Esophagus muscularis mucosa (tissue), 3 donors: Measurements from ENCODE around the gene SLC7A6.

Source experiments
- EP300 ChIP-seq: sonication (generic); formaldehyde crosslinking; IDR thresholded peaks from one replicate; pipeline ENCODE4 v1.6.1; 2017; ENCODE audit warnings: antibody characterized with exemption
- TF ChIP-seq, protein P1 (sequence below), 3 experiments: fragments of 200-600 bp in 2 of 3; fragments of 450-650 bp in 1 of 3; sonication (generic) in 2 of 3; IDR thresholded peaks; one replicate each; pipeline ENCODE4 v1.5.1; 2017 to 2019; ENCODE audit warnings: antibody characterized with exemption in 3 of 3, mild to moderate bottlenecking in 2 of 3, moderate library complexity in 1 of 3

DNA sequence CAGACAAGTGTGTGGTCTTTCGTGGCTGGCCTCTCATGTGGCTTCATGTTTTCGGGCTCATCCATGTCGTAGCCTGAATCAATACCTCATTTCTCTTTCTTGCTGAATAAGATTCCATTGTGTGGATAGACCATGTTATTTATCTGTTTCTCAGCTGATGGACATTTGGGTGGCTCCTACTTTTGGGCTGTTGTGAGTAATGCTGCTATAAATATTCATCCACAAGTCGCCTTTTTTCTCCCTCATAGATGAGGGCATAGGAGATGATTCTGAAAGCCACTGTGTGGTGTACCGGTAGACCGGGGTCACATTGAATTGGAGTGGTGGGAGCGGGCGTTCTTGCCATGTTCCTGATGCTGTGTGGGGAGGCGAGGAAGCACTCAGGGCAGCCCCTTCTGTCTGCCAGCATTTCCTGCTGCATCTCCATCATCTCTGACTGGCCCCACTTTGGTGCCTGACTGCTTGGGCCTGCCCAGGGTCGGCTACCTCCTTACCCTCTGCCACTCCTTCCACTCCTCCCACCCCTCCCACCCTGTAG is 86.6 kb downstream of the SLC7A6 start:
- no peak for TF ChIP-seq EP300
- TF ChIP-seq, protein P1, sequence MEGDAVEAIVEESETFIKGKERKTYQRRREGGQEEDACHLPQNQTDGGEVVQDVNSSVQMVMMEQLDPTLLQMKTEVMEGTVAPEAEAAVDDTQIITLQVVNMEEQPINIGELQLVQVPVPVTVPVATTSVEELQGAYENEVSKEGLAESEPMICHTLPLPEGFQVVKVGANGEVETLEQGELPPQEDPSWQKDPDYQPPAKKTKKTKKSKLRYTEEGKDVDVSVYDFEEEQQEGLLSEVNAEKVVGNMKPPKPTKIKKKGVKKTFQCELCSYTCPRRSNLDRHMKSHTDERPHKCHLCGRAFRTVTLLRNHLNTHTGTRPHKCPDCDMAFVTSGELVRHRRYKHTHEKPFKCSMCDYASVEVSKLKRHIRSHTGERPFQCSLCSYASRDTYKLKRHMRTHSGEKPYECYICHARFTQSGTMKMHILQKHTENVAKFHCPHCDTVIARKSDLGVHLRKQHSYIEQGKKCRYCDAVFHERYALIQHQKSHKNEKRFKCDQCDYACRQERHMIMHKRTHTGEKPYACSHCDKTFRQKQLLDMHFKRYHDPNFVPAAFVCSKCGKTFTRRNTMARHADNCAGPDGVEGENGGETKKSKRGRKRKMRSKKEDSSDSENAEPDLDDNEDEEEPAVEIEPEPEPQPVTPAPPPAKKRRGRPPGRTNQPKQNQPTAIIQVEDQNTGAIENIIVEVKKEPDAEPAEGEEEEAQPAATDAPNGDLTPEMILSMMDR (IDR thresholded peaks at IDR 0.05), result no peak
